ENCODE data around the gene AGBL4.

DNA sequence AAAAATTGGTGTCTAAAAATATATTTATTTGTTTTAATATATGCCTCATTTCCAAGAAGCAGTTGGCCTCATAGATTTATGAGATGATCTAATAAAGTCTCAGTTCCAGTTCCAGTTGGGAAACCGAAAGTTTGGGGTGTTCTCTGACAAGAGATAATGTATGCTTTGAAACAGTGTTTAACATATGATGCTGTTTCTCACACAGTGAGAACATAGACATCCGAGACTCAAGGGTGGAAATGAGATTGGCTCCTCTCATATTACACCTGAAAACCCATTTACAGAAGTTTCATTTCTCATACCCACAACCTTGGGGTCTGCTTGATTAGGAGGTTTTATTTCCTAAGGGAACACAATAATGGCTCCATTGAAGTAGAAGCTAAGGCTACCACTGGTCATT is 1046.5 kb downstream of the AGBL4 start:
- TF ChIP-seq, protein P1, sequence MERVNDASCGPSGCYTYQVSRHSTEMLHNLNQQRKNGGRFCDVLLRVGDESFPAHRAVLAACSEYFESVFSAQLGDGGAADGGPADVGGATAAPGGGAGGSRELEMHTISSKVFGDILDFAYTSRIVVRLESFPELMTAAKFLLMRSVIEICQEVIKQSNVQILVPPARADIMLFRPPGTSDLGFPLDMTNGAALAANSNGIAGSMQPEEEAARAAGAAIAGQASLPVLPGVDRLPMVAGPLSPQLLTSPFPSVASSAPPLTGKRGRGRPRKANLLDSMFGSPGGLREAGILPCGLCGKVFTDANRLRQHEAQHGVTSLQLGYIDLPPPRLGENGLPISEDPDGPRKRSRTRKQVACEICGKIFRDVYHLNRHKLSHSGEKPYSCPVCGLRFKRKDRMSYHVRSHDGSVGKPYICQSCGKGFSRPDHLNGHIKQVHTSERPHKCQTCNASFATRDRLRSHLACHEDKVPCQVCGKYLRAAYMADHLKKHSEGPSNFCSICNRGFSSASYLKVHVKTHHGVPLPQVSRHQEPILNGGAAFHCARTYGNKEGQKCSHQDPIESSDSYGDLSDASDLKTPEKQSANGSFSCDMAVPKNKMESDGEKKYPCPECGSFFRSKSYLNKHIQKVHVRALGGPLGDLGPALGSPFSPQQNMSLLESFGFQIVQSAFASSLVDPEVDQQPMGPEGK (tag by site-specific recombination; IDR thresholded peaks at IDR 0.05) = no peak
- TF ChIP-seq, protein P2, sequence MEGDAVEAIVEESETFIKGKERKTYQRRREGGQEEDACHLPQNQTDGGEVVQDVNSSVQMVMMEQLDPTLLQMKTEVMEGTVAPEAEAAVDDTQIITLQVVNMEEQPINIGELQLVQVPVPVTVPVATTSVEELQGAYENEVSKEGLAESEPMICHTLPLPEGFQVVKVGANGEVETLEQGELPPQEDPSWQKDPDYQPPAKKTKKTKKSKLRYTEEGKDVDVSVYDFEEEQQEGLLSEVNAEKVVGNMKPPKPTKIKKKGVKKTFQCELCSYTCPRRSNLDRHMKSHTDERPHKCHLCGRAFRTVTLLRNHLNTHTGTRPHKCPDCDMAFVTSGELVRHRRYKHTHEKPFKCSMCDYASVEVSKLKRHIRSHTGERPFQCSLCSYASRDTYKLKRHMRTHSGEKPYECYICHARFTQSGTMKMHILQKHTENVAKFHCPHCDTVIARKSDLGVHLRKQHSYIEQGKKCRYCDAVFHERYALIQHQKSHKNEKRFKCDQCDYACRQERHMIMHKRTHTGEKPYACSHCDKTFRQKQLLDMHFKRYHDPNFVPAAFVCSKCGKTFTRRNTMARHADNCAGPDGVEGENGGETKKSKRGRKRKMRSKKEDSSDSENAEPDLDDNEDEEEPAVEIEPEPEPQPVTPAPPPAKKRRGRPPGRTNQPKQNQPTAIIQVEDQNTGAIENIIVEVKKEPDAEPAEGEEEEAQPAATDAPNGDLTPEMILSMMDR (tag by site-specific recombination; IDR thresholded peaks at IDR 0.05) = no peak
- no peak for TF ChIP-seq ZNF174 (tag by site-specific recombination; IDR thresholded peaks at IDR 0.05)
- TF ChIP-seq BCL11B (tag by site-specific recombination; IDR thresholded peaks at IDR 0.05; ENCODE audit: low read depth) = no peak
- TF ChIP-seq, protein P3, sequence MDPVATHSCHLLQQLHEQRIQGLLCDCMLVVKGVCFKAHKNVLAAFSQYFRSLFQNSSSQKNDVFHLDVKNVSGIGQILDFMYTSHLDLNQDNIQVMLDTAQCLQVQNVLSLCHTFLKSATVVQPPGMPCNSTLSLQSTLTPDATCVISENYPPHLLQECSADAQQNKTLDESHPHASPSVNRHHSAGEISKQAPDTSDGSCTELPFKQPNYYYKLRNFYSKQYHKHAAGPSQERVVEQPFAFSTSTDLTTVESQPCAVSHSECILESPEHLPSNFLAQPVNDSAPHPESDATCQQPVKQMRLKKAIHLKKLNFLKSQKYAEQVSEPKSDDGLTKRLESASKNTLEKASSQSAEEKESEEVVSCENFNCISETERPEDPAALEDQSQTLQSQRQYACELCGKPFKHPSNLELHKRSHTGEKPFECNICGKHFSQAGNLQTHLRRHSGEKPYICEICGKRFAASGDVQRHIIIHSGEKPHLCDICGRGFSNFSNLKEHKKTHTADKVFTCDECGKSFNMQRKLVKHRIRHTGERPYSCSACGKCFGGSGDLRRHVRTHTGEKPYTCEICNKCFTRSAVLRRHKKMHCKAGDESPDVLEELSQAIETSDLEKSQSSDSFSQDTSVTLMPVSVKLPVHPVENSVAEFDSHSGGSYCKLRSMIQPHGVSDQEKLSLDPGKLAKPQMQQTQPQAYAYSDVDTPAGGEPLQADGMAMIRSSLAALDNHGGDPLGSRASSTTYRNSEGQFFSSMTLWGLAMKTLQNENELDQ (tag by site-specific recombination; IDR thresholded peaks at IDR 0.05; ENCODE audit: low read depth) = no peak
- no peak for TF ChIP-seq ZNF335 (tag by site-specific recombination; conservative IDR thresholded peaks at IDR 0.05)
- no peak for TF ChIP-seq GLIS1 (tag by site-specific recombination; IDR thresholded peaks at IDR 0.05)
- no peak for TF ChIP-seq ZNF274 (IDR thresholded peaks at IDR 0.05; ENCODE audit: low read length)
- TF ChIP-seq ZNF274 (tag by site-specific recombination; IDR thresholded peaks at IDR 0.05; ENCODE audit: borderline replicate concordance) = no peak
- no peak for TF ChIP-seq SCRT1 (tag by site-specific recombination; IDR thresholded peaks at IDR 0.05; ENCODE audit: borderline replicate concordance)
- TF ChIP-seq RBAK (tag by site-specific recombination; IDR thresholded peaks at IDR 0.05) = no peak
- TF ChIP-seq IKZF3 (tag by site-specific recombination; IDR thresholded peaks at IDR 0.05) = no peak

Measured in HEK293 (cell line).